Natural killer cell (primary cell): ENCODE measurements around the gene USP36. TPM values are rescaled to one million over a fixed set of nuclear protein-coding genes. Genes with fewer than 3 reads are reported as not detected.
A peak's percentile ranks its signal among the peaks of the same experiment; 100 is the strongest.

Source experiments
- ATAC-seq, 3 donors: fragments of 150-1000 bp in 2 of 3; fragments of 200-7000 bp in 1 of 3; cut with Tn5 transposase; 1 replicate in 1 of 3; 2 replicates in 2 of 3; pipeline ENCODE4 v1.10.0; 2021; ENCODE audit warnings: mild to moderate bottlenecking in 2 of 3, moderate library complexity in 2 of 3
- DNase-seq, 2 donors: peaks; one replicate each; pipeline versions ENCODE4 v3.0.0 to v3.0.0-alpha.2; 2013 to 2021; ENCODE audit warnings: mixed read lengths in 1 of 2
- H3K27ac ChIP-seq: one replicate; pipeline ENCODE4 v1.5.1; 2013; ENCODE audit warnings: mild to moderate bottlenecking, low read length
- H3K27me3 ChIP-seq: one replicate; pipeline ENCODE4 v1.6.1; 2013; ENCODE audit warnings: low read length; ENCODE audit not compliant: control insufficient read depth, insufficient read depth
- H3K36me3 ChIP-seq: one replicate; pipeline ENCODE4 v1.6.1; 2013; ENCODE audit warnings: low read length; ENCODE audit not compliant: control insufficient read depth, insufficient read depth
- H3K4me1 ChIP-seq: one replicate; pipeline ENCODE4 v1.6.1; 2013; ENCODE audit warnings: low read length; ENCODE audit not compliant: control insufficient read depth, insufficient read depth
- H3K4me3 ChIP-seq: one replicate; pipeline ENCODE4 v1.5.1; 2013; ENCODE audit warnings: low read length
- H3K9me3 ChIP-seq: one replicate; pipeline ENCODE4 v1.6.1; 2013; ENCODE audit warnings: low read length; ENCODE audit not compliant: control insufficient read depth, insufficient read depth
- H3K27ac Mint-ChIP-seq, 2 donors: one replicate each; pipeline ENCODE4 v1.8.0; 2022; ENCODE audit warnings: mild to moderate bottlenecking in 2 of 2, mixed read lengths in 2 of 2, moderate library complexity in 1 of 2
- H3K27me3 Mint-ChIP-seq, 2 donors: one replicate each; pipeline ENCODE4 v1.8.0; 2022; ENCODE audit warnings: low read depth in 2 of 2, mixed read lengths in 2 of 2
- H3K36me3 Mint-ChIP-seq: one replicate; pipeline ENCODE4 v1.8.0; 2022; ENCODE audit warnings: mixed read lengths
- H3K4me1 Mint-ChIP-seq, 2 donors: one replicate each; pipeline ENCODE4 v1.8.0; 2022; ENCODE audit warnings: mixed read lengths in 2 of 2
- H3K4me3 Mint-ChIP-seq: one replicate; pipeline ENCODE4 v1.8.0; 2022; ENCODE audit warnings: mild to moderate bottlenecking, moderate library complexity, mixed read lengths
- H3K9me3 Mint-ChIP-seq, 2 donors: one replicate each; pipeline ENCODE4 v1.8.0; 2022; ENCODE audit warnings: mixed read lengths in 2 of 2
- CTCF ChIP-seq: fragments of 200-600 bp; IDR thresholded peaks from one replicate; pipeline ENCODE4 v1.8.0; 2022; ENCODE audit warnings: antibody characterized with exemption
- WGBS: methylation state at CpG from one replicate; pipeline ENCODE4 v1.1.7; 2013; ENCODE audit warnings: missing lambda C conversion rate; ENCODE audit not compliant: insufficient coverage; 5-methylcytosine and 5-hydroxymethylcytosine counted together
- intact Hi-C: fragments of 100-400 bp; cut with micrococcal nuclease; formaldehyde crosslinking; loops from one replicate; pipeline ENCODE4 v1.14.2; 2022
- total RNA-seq, 4 donors: library from RNA; stranded (reverse); fragments of 120-200 nt in 1 of 4; gene quantifications; one replicate each; pipeline versions ENCODE4 v1.2.3 to v1.2.4, GENCODE V29; 2013 to 2022

Gene USP36
- total RNA-seq, 3 donors from 2014 or later (not counting 1 experiment from before 2014, with no cell fraction given) = 241 to 304 (median 270) TPM

GRCh38 chr17:78819806-78820792 is 20.5 kb downstream of the USP36 start:
- Mint-ChIP-seq H3K27ac (peak overlapping the region; percentile 79 to 87), H3K36me3 (peaks cover 15% of the 10 kb centered on the region), H3K9me3 (no peaks in the 10 kb centered on the region), H3K27me3 (no peaks in the 10 kb centered on the region), H3K4me1 (peaks cover 30 to 39% of the 10 kb centered on the region in 2 donors), H3K4me3 (peak overlapping the region; percentile 56)
- intact Hi-C loops = loop anchor here (5.0 kb wide), 1 partner anchor 43 kb away; no protein-coding TSS in a partner anchor
- ATAC-seq (no peak), DNase-seq (no peak)
- H3K9me3 ChIP-seq = no peaks in the 10 kb centered on the region
- WGBS = 94% methylated on average over 18 of the region's 18 CpGs
- H3K27ac ChIP-seq = peak overlapping the region; percentile 69
- H3K4me3 ChIP-seq = no peak overlapping the region
- H3K4me1 ChIP-seq = peaks cover 40% of the 10 kb centered on the region
- H3K36me3 ChIP-seq = peaks cover 69% of the 10 kb centered on the region
- TF ChIP-seq CTCF = no peak
- H3K27me3 ChIP-seq = no peaks in the 10 kb centered on the region

- peaks cover 30 to 39% of the 10 kb centered on the region in 2 donors for H3K4me1 Mint-ChIP-seq
- Histone ChIP-seq H3K27ac (peak overlapping the region; percentile 69), H3K36me3 (peaks cover 68% of the 10 kb centered on the region), H3K4me1 (peaks cover 40% of the 10 kb centered on the region), H3K27me3 (no peaks in the 10 kb centered on the region), H3K9me3 (no peaks in the 10 kb centered on the region), H3K4me3 (no peak overlapping the region)
- WGBS = 70% methylated on average over 7 of the region's 8 CpGs
- H3K27me3 Mint-ChIP-seq = no peaks in the 10 kb centered on the region
- peak overlapping the region; percentile 79 to 87 for H3K27ac Mint-ChIP-seq
- no peaks in the 10 kb centered on the region for H3K9me3 Mint-ChIP-seq
- H3K36me3 Mint-ChIP-seq = peaks cover 15% of the 10 kb centered on the region
- ATAC-seq (no peak), DNase-seq (no peak)
- intact Hi-C loops = loop anchor here (5.0 kb wide), 1 partner anchor 42 kb away; no protein-coding TSS in a partner anchor
- peak overlapping the region; percentile 56 for H3K4me3 Mint-ChIP-seq
- TF ChIP-seq CTCF = no peak
Observed at GRCh38 chr17:78819402-78819801, 21.2 kb downstream of the USP36 start.

GRCh38 chr17:78818932-78819331 is 21.7 kb downstream of the USP36 start:
- H3K36me3 ChIP-seq = peaks cover 68% of the 10 kb centered on the region
- peak overlapping the region; percentile 79 to 87 for H3K27ac Mint-ChIP-seq
- DNase-seq = peak in 1 of 2 donors; percentile 89
- no peak for TF ChIP-seq CTCF
- H3K9me3 ChIP-seq = no peaks in the 10 kb centered on the region
- H3K27me3 Mint-ChIP-seq = no peaks in the 10 kb centered on the region
- peaks cover 30 to 36% of the 10 kb centered on the region in 2 donors for H3K4me1 Mint-ChIP-seq
- no peaks in the 10 kb centered on the region for H3K27me3 ChIP-seq
- peak overlapping the region; percentile 69 for H3K27ac ChIP-seq
- no peaks in the 10 kb centered on the region for H3K9me3 Mint-ChIP-seq
- H3K4me3 Mint-ChIP-seq = peak overlapping the region; percentile 56
- 5% methylated on average over 6 of the region's 6 CpGs for WGBS
- intact Hi-C loops = loop anchor here (5.0 kb wide), 1 partner anchor 42 kb away; no protein-coding TSS in a partner anchor
- peaks cover 15% of the 10 kb centered on the region for H3K36me3 Mint-ChIP-seq
- no peak overlapping the region for H3K4me3 ChIP-seq
- peaks cover 40% of the 10 kb centered on the region for H3K4me1 ChIP-seq
- peak; percentile 45 to 68 (median 50) for ATAC-seq
